HG03064 (cell line): ENCODE data around the gene TBC1D10A.
A peak's percentile ranks its signal among the peaks of the same experiment; 100 is the strongest.
"Not testable (repeated sequence)": the region's sequence is repeated elsewhere in the genome, so short reads cannot be mapped to it uniquely, and the experiment has no call there.

Experiments
- ATAC-seq: cut with Tn5 transposase; IDR thresholded peaks from one replicate; pipeline ENCODE4 v1.9.1; 2021; ENCODE audit warnings: low read depth; ENCODE audit not compliant: unreplicated experiment

The TBC1D10A gene

GRCh38 chr22:30347255-30347892 lies 20.6 kb upstream of the TBC1D10A start:
- no peak for ATAC-seq

- no peak for ATAC-seq
Observed at GRCh38 chr22:30344447-30345200, 17.9 kb upstream of the TBC1D10A start.

- ATAC-seq, result no peak
Observed at GRCh38 chr22:30340911-30341685, 14.4 kb upstream of the TBC1D10A start.

DNA sequence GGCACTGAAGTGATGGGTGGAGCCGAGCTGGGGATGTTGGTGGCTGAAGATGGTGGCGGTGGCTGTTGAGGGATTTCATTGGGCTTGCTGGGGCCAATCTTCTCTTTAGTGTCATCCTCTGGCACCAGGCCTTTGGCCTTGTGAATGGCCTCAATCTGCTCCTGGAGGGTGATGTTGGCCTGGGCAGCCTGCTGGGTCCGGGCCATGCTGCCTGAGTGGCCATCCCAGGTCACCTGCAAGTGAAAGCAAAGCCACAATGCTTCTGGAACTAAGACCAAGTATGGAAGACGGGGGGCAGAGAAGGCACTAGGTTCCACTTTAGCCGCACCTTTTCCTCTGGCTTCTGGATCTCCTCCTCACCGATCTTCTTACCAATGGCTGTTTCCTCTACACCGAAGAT lies 12.1 kb upstream of the TBC1D10A start:
- no peak for ATAC-seq

DNA sequence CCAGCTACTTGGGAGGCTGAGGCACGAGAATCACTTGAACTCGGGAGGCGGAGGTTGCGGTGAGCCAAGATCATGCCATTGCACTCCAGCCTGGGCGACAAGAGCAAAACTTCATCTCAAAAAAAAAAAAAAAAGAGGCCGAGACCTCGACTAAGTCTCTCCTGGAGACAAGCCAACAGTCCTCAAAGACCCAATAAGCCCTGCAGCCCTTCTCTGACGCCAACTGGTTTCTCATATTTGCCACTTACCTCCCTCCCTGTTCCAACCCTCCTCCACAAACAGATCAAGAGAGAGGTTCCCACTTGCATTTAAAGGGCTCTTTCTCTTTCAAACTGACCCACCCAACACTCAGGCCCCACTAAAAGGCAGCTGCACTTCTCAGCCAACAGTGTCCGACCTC lies 11.6 kb upstream of the TBC1D10A start:
- not testable (repeated sequence) for ATAC-seq

DNA sequence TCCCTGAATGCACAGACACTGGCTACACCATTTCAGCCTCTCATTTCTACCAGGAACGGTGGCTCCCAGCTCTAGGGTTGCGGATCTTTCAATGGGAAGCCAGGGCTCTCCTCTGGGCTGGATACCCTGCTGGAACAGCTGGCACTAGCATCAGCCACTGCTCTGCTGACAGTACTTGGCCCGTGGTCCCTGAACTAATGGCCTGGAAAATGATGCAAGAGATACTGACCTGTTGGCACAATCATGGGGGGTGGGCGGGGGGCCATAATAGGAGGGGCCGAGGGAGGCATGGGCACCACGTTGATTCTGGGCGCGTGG lies 10.7 kb upstream of the TBC1D10A start:
- ATAC-seq, result no peak

DNA sequence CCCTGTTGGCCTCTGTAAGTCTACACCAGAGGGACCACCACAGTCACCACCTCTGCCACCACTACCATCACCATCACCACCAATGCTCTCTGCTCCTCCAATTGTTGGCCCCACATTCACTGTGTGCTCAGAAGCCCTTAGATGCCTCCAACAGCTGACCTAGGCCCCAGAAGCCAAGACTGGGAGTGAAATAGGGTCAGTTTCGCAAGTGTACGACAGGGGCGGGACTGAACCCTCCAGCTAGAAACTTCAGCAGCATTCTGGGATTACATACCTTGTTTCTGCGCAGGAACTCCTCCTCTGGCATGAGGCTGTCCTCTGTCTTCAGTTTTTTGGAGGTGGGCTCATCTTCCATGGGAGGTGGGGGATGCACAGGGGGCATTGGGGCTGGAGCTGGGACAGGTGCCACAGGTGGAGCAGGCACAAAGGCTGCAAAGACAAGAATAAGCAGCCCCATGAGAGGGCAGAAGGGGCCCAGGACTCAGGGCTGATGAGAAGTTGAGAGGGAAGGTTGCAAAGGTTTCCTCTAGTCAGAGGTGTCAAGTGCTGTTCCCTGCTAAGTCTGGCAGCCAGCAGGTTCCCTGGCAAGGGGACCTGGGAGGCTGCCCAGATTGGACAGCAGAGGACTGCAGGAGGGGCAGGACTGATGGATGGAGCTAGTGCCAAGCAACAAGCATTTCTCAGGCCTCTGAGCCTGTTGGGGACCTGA lies 10.2 kb upstream of the TBC1D10A start:
- no peak for ATAC-seq

DNA sequence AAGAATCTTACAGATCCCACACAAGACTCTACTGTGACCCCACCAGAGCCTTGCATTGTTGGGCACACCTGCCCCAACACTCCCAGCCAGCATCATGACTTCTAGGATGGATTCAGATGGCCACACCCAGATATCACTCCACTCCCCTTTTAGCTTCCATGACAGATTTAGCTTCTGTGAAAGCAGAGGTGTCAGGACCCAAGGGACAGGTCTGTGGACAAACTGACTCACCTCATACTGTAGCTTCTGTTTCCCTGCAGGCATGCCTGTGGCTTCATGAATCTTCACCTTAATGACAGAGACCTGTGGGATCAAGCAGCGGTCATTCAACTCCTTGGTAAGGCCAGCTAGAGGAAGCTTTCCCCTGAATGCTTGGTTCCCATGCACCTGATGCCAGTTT lies 8.5 kb upstream of the TBC1D10A start:
- ATAC-seq, result no peak

DNA sequence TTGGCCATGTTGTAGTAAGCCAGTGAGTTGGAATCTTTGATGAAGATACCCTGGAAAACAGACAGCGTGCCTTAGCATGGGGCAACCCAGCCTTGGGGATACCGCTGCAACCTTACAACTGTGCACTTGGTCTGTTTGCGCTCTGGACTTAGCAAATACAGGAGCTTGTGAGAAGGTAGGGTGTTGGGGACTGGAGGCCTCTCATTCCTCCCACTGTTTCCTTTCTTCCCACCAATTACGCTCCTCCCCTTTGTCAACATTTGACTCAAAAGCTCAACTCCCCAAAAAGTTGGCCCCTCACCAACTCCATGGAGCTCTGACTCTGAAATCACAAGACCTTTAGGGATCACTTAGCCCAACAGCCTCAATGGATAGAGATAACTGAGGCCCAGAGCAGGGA lies 7.9 kb upstream of the TBC1D10A start:
- ATAC-seq, result no peak

DNA sequence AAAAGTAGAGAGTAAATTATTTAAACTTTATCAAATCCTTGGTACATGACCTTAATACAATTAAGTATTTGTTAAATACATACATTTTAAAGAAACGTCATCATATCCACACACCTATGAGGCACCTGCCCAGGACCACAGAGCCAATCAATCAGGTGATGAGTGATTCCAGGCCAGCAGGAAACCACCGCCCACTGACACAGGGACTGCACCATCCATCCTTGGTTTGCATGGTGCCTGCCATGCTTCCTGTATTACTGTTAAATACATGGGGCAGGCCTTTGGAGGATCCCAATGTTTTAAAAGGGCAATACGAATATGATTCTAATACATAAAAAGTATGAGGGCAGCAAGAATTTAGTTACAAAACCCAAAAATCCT lies 7.0 kb upstream of the TBC1D10A start:
- ATAC-seq, result no peak

GRCh38 chr22:30332994-30333706 lies 6.4 kb upstream of the TBC1D10A start:
- no peak for ATAC-seq

- ATAC-seq, result no peak
Observed at GRCh38 chr22:30332551-30332950, 5.8 kb upstream of the TBC1D10A start.

DNA sequence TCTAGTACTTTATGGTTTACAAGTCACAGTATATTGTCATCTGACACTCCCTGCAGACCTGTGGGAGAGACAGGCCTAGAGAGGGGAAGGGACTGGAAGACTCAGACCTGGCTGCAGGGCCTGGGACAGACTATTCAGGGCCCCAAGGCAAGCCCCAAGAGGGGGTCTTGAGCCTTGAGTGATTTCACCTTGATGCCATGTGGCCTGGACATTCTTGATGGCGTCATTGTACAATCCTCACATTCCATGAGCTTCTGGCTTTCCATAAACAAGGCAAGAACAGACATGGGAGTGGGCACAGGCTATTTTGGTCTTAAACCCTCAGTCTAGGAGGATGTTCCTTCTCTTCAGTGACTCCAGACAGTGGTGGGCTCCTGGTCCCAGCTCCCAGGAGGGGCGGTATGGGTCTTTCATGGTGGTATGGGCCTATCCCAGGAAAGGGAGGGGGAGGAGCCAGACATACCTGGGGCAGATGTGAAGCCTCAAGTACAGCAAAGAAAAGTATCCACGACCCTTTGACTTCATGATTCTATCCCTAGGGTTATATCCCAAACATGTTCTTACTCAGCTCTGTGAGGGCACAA lies 1.8 kb upstream of the TBC1D10A start:
- ATAC-seq, result no peak

GRCh38 chr22:30327864-30328345 lies 1.2 kb upstream of the TBC1D10A start:
- no peak for ATAC-seq

- ATAC-seq, result peak; percentile 16
Observed at GRCh38 chr22:30326255-30326705, 461 bp downstream of the TBC1D10A start.

- no peak for ATAC-seq
Observed at GRCh38 chr22:30325724-30326254, 952 bp downstream of the TBC1D10A start.

DNA sequence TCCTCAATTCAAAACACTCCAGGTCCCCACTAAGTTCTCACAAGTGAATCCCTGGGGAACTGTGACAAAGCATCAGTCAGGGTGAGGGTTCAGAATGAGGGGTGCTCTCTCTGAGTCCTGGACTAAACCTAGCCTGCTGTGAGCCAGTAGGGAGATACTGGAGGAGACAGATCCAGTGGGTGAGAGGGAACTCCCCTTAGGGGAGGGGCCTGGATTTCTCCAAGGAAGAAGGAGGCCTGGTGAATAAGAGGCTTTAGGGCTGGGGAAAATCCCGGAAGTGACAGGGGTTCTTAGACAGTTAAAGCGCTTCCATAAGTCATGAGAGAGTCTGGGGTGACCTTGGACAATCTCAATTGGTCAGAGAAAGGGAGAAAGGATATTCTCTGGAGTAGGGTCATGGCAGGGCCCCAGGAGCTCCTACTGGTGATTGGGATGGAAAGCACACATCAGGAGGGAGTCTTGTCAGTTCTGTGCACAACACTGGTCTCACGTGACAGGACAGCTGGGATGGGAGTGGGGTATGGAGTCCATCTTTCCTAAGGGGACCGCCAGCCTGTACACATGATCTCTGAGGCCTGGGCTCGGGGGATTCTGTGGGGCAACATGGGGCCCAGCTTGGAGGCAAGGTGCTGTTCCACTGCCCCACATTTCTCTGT lies 1.5 kb downstream of the TBC1D10A start:
- no peak for ATAC-seq

DNA sequence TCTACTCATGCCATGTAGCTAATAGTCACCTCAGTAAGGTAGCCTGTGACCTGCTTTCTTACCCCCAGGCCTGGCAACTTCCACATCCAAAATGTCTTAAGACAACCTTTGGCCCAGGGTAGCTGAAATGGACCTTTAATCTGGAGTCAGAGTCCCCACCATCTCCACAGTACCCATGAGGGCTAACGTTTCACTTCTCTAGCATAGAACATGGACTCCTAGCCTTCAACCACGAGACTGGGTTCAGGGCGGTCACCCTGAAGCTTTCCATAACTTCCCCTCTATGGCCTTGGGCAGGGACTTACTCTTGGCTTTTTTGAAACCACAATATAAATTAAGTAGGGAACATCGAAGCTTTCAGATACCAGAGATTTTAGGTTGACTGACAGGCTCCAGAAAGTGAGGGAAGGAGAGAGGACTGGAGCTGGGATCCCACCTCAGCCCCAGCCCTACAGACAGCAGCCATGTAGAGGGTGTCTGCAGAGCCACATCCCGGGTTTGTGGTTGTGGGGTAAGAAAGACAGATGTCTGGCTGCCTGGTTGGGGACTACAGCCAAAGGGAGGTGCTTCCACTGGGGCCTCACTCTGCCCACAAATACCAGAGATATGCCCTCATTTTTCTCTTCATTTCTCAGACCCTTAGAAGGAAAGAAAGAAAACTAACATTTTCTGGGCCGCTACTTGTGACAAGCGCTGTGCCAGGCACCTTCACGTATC lies 2.6 kb downstream of the TBC1D10A start:
- no peak for ATAC-seq

DNA sequence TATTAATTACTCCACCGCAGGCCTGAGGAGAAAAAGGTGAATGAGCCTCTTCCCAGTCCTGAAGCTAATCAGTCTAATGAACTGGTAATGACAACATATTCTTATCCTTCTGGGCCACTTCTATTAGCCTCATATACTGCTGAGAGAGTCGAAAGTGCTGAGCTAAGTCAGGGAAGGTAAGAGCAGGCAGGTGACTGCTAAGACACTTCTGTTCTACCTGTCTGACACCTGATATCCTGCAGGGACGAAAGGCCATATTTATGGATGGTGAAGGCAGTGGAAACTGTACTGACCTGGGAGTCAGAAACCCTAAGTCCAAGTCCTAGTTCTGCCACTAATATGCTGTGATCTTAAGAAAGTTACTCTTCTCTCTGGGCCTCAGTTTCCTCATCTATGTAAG lies 3.5 kb downstream of the TBC1D10A start:
- ATAC-seq, result no peak
